ENCODE data around the gene RCSD1. TPM values are rescaled to one million over a fixed set of nuclear protein-coding genes. Genes with fewer than 3 reads are reported as not detected.
"Not testable (repeated sequence)": the region's sequence is repeated elsewhere in the genome, so short reads cannot be mapped to it uniquely, and the experiment has no call there.

RCSD1 gene
- total and polyA plus RNA-seq, 4 experiments from 2014 or later: 124 to 173 (median 146) TPM

DNA sequence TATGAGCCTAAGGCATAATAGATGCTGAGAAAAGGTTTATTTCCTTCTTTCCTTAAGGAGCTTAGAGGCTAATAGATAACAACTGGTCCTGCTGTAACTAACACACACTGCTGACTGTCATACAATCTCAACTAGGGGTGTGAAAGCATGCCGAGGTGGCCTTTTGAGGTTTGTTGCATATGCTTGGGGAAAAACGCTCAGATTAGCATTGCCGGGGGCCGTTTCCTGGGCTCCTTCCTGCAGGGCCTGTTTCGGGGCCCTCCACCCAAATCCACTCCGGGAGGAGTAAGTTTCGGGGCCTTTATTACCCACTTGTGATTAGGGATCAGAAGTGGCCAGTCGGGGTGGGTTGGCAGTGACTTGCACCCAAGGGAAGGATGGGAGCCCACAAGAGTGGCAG is 27.2 kb upstream of the RCSD1 start:
- Mint-ChIP-seq H3K27ac (peak overlapping the region in 6 of 7 donors; percentile 37 to 88 (median 64)), H3K4me3 (peak overlapping the region in 7 of 8 donors; percentile 25 to 74 (median 51)), H3K27me3 (no peaks in the 10 kb centered on the region), H3K9me3 (peaks cover 0 to 24% (median 13%) of the 10 kb centered on the region in 8 donors), H3K36me3 (peaks cover 8 to 9% of the 10 kb centered on the region in 2 donors), H3K4me1 (peaks cover 31 to 47% (median 41%) of the 10 kb centered on the region in 4 donors)
- CTCF ChIA-PET (ENCODE audit: partially characterized antibody): interaction anchor here (0.7 to 7.8 kb wide), 8 partner anchors 14 to 536 kb away, joined by 3 to 406 read pairs (median 8); partner anchors contain the start of gene RCSD1
- peaks cover 0 to 10% of the 10 kb centered on the region in 2 donors for H3K9me3 ChIP-seq (ENCODE audit: control insufficient read depth in 1 of 2, low read length in 2 of 2)
- H3K4me3 ChIP-seq (ENCODE audit: low read length in 2 of 2): no peak overlapping the region
- intact Hi-C loops (cut with micrococcal nuclease): loop anchor here (5.0 kb wide), 1 partner anchor 479 kb away; no protein-coding TSS in a partner anchor
- POLR2A ChIA-PET (ENCODE audit: partially characterized antibody): interaction anchor here (0.7 to 8.0 kb wide), 6 partner anchors 14 to 89 kb away, joined by 3 to 255 read pairs (median 14); partner anchors contain the start of gene RCSD1
- H3K27me3 ChIP-seq (ENCODE audit: insufficient read depth, low read length): no peaks in the 10 kb centered on the region
- no peak for DNase-seq
- H3K36me3 ChIP-seq (ENCODE audit: insufficient read depth, low read length): no peaks in the 10 kb centered on the region
- peaks cover 39% of the 10 kb centered on the region for H3K4me1 ChIP-seq (ENCODE audit: insufficient read depth, low read length)
- no peak overlapping the region for H3K27ac ChIP-seq (ENCODE audit: low read depth, low read length)

DNA sequence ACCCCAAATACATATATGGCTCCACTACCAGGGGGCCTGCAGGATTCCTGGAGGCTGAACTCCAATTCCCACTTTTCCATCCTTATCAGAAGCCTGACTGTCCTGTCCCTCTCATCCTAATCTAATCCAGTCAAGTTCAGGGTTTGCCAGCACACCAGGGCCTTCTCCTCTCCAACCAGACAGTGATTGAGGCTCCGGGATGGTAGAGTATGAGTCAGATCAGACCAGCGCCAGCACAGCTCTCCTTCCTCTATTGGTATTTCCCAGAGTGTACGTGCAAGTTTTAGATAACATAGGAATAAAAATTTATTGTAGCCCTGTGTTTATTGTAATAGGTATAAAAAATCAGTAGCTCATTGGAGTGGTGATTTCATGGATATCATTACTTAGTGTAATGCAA is 24.5 kb upstream of the RCSD1 start:
- H3K4me3 ChIP-seq (ENCODE audit: low read length in 2 of 2): no peak overlapping the region
- peak overlapping the region in 2 of 7 donors; percentile 14 to 77 for H3K27ac Mint-ChIP-seq
- POLR2A ChIA-PET (ENCODE audit: partially characterized antibody): interaction anchor here (8.0 kb wide), 1 partner anchor 27 kb away, joined by 255 read pairs; the partner anchor contains the start of gene RCSD1
- no peaks in the 10 kb centered on the region for H3K27me3 Mint-ChIP-seq
- H3K36me3 Mint-ChIP-seq: peaks cover 12 to 13% of the 10 kb centered on the region in 2 donors
- H3K4me1 Mint-ChIP-seq: peaks cover 22 to 37% (median 32%) of the 10 kb centered on the region in 4 donors
- intact Hi-C loops (cut with micrococcal nuclease): no loop called here
- peaks cover 0 to 10% of the 10 kb centered on the region in 2 donors for H3K9me3 ChIP-seq (ENCODE audit: control insufficient read depth in 1 of 2, low read length in 2 of 2)
- DNase-seq: no peak
- H3K4me3 Mint-ChIP-seq: no peak overlapping the region
- peaks cover 29% of the 10 kb centered on the region for H3K4me1 ChIP-seq (ENCODE audit: insufficient read depth, low read length)
- CTCF ChIA-PET (ENCODE audit: partially characterized antibody): interaction anchor here (1.0 to 7.8 kb wide), 3 partner anchors 11 to 83 kb away, joined by 3 to 302 read pairs (median 4); no protein-coding TSS in a partner anchor
- H3K9me3 Mint-ChIP-seq: peaks cover 0 to 37% (median 20%) of the 10 kb centered on the region in 8 donors
- no peaks in the 10 kb centered on the region for H3K36me3 ChIP-seq (ENCODE audit: insufficient read depth, low read length)
- H3K27me3 ChIP-seq (ENCODE audit: insufficient read depth, low read length): no peaks in the 10 kb centered on the region
- H3K27ac ChIP-seq (ENCODE audit: low read depth, low read length): no peak overlapping the region

DNA sequence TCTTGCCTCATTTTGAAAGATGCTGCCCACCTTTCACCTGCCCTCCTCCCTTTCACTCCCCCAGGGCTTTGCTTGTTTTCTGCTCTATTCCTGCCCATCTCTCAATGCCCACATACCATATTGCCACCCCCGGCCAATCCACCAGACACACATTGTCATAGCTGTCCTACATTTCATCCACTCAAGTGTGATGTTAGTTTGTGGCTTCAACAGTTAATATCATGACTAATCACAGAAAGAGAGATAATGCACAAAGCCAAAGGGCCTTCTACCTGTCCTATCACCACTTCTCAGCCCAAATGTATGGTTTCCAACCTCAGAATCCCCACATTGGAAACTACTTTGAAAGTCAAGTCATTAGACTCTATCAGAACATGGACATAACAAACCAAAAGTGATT is 18.0 kb upstream of the RCSD1 start:
- Mint-ChIP-seq H3K9me3 (peaks cover 0 to 25% (median 14%) of the 10 kb centered on the region in 8 donors), H3K36me3 (peaks cover 7 to 10% of the 10 kb centered on the region in 2 donors), H3K27me3 (no peaks in the 10 kb centered on the region), H3K4me3 (no peak overlapping the region), H3K27ac (no peak overlapping the region), H3K4me1 (peaks cover 14 to 34% (median 19%) of the 10 kb centered on the region in 4 donors)
- Histone ChIP-seq H3K4me3 (ENCODE audit: low read length in 2 of 2) (no peak overlapping the region), H3K36me3 (ENCODE audit: insufficient read depth, low read length) (no peaks in the 10 kb centered on the region), H3K4me1 (ENCODE audit: insufficient read depth, low read length) (peaks cover 17% of the 10 kb centered on the region), H3K27ac (ENCODE audit: low read depth, low read length) (no peak overlapping the region), H3K9me3 (ENCODE audit: control insufficient read depth in 1 of 2, low read length in 2 of 2) (peaks cover 0 to 7% of the 10 kb centered on the region in 2 donors), H3K27me3 (ENCODE audit: insufficient read depth, low read length) (no peaks in the 10 kb centered on the region)
- CTCF ChIA-PET (ENCODE audit: partially characterized antibody): interaction anchor here (0.9 to 1.1 kb wide), 2 partner anchors 11 to 25 kb away, joined by 3 read pairs; no protein-coding TSS in a partner anchor
- no peak for DNase-seq
- intact Hi-C loops (cut with micrococcal nuclease): no loop called here
- POLR2A ChIA-PET (ENCODE audit: partially characterized antibody): interaction anchor here (0.6 kb wide), 1 partner anchor 54 kb away, joined by 3 read pairs; no protein-coding TSS in a partner anchor

DNA sequence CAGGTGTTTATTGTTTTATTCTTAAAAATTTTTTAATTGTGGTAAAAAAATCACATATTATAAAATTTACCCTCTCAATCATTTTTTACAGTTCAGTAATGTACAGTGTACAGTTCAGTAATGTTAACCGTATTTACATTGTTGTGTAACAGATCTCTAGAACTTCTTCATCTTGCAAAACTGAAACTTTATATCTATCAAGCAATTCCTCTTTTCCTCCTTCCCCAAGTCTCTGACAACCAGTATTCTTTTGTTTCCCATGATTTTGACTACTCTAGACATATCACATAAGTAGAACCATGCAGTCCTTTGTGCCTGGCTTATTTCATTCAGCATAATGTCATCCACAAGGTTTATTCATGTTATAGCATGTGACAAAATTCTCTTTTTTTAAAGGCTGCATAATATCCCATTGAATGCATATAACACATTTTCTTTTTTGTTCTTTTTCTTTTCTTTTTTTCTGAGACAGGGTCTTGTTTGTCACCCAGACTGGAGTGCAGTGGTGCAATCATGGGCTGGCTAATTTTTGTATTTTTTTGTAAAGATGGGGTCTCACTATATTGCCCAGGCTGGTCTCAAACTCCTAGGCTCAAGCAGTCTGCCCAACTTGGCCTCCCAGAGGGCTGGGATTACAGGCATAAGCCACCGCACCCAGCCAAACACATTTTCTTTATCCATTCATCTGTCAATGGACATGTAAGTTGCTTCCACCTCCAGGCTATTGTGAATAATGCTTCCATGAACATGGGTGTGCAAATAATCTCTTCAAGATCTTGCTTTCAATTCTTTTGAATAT is 17.2 kb upstream of the RCSD1 start:
- H3K36me3 ChIP-seq (ENCODE audit: insufficient read depth, low read length): no peaks in the 10 kb centered on the region
- no peak for DNase-seq
- H3K4me1 ChIP-seq (ENCODE audit: insufficient read depth, low read length): peaks cover 25% of the 10 kb centered on the region
- ChIA-PET POLR2A (ENCODE audit: partially characterized antibody) (no interaction called here), CTCF (ENCODE audit: partially characterized antibody) (no interaction called here)
- no peaks in the 10 kb centered on the region for H3K9me3 ChIP-seq (ENCODE audit: control insufficient read depth in 1 of 2, low read length in 2 of 2)
- Mint-ChIP-seq H3K4me3 (no peak overlapping the region), H3K27me3 (no peaks in the 10 kb centered on the region), H3K27ac (no peak overlapping the region), H3K36me3 (peaks cover 3 to 5% of the 10 kb centered on the region in 2 donors), H3K9me3 (peaks cover 0 to 19% (median 9%) of the 10 kb centered on the region in 8 donors), H3K4me1 (peaks cover 22 to 42% (median 27%) of the 10 kb centered on the region in 4 donors)
- no peaks in the 10 kb centered on the region for H3K27me3 ChIP-seq (ENCODE audit: insufficient read depth, low read length)
- intact Hi-C loops (cut with micrococcal nuclease): no loop called here
- no peak overlapping the region for H3K27ac ChIP-seq (ENCODE audit: low read depth, low read length)
- H3K4me3 ChIP-seq (ENCODE audit: low read length in 2 of 2): no peak overlapping the region

DNA sequence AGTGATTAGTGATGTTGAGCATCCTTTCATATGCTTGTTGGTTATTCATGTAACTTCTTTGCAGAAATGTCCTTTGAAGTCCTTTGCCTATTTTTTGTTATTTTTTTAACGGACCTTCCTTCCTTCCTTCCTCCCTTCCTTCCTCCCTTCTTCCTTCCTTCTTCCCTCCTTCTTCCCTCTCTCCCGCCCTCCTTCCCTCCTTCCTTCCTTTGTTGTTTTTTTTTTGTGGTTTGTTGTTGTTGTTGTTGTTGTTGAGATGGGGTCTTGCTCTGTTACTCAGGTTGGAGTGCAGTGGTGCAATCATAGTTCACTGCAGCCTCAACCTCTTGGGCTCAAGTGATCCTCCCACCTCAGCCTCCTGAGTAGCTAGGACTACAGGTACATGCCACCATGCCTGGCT is 16.0 kb upstream of the RCSD1 start:
- peaks cover 33 to 54% (median 39%) of the 10 kb centered on the region in 4 donors for H3K4me1 Mint-ChIP-seq
- not testable (repeated sequence) for H3K27ac ChIP-seq (ENCODE audit: low read depth, low read length); H3K4me3 ChIP-seq (ENCODE audit: low read length in 2 of 2)

DNA sequence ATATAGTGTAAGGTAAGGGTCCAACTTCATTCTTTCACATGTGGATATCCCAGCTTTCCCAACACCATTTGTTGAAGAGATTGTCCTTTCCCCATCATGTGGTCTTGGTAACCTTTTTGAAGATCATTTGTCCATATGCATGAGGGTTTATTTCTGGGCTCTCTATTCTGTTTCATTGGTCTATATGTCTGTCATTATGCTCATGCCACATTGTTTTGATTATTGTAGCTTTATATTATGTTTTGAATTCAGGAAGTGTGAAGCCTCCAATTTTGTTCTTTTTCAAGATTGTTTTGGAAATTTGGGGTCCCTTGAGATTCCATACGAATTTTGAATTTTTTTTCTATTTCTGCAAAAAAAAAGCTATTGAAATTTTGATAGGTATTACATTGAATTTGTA is 15.2 kb upstream of the RCSD1 start:
- intact Hi-C loops (cut with micrococcal nuclease): no loop called here
- no peak overlapping the region for H3K27ac ChIP-seq (ENCODE audit: low read depth, low read length)
- H3K4me3 ChIP-seq (ENCODE audit: low read length in 2 of 2): no peak overlapping the region
- Mint-ChIP-seq H3K36me3 (no peaks in the 10 kb centered on the region), H3K4me3 (no peak overlapping the region), H3K27me3 (no peaks in the 10 kb centered on the region), H3K9me3 (peaks cover 0 to 5% (median 0%) of the 10 kb centered on the region in 8 donors), H3K4me1 (peaks cover 34 to 62% (median 43%) of the 10 kb centered on the region in 4 donors), H3K27ac (peak overlapping the region in 2 of 7 donors; percentile 18 to 39)
- H3K4me1 ChIP-seq (ENCODE audit: insufficient read depth, low read length): peaks cover 39% of the 10 kb centered on the region
- POLR2A ChIA-PET (ENCODE audit: partially characterized antibody): interaction anchor here (1.4 to 7.7 kb wide), 4 partner anchors 13 to 100 kb away, joined by 5 to 178 read pairs (median 16); partner anchors contain the start of gene RCSD1
- DNase-seq: no peak
- H3K9me3 ChIP-seq (ENCODE audit: control insufficient read depth in 1 of 2, low read length in 2 of 2): no peaks in the 10 kb centered on the region
- H3K36me3 ChIP-seq (ENCODE audit: insufficient read depth, low read length): no peaks in the 10 kb centered on the region
- CTCF ChIA-PET (ENCODE audit: partially characterized antibody): interaction anchor here (0.6 to 7.6 kb wide), 6 partner anchors 9 to 73 kb away, joined by 3 to 64 read pairs (median 10); no protein-coding TSS in a partner anchor
- no peaks in the 10 kb centered on the region for H3K27me3 ChIP-seq (ENCODE audit: insufficient read depth, low read length)

More for the DNA sequence above, 16.0 kb upstream of the RCSD1 start:
- H3K27me3 ChIP-seq (ENCODE audit: insufficient read depth, low read length); H3K27ac Mint-ChIP-seq; H3K27me3 Mint-ChIP-seq; H3K9me3 Mint-ChIP-seq; H3K36me3 Mint-ChIP-seq; DNase-seq; H3K9me3 ChIP-seq (ENCODE audit: control insufficient read depth in 1 of 2, low read length in 2 of 2); intact Hi-C loops (cut with micrococcal nuclease); H3K36me3 ChIP-seq (ENCODE audit: insufficient read depth, low read length): not testable (repeated sequence)
- ChIA-PET POLR2A (ENCODE audit: partially characterized antibody) (interaction anchor here (7.7 kb wide), 1 partner anchor 16 kb away, joined by 178 read pairs; the partner anchor contains the start of gene RCSD1), CTCF (ENCODE audit: partially characterized antibody) (interaction anchor here (1.3 to 7.6 kb wide), 4 partner anchors 10 to 74 kb away, joined by 5 to 64 read pairs (median 34); no protein-coding TSS in a partner anchor)
- H3K4me3 Mint-ChIP-seq: peak overlapping the region in 1 of 8 donors; percentile 37
- peaks cover 35% of the 10 kb centered on the region for H3K4me1 ChIP-seq (ENCODE audit: insufficient read depth, low read length)

Data from CD4-positive, alpha-beta memory T cell (primary cell).